Stimulated activated CD4-positive, alpha-beta T cell treated with anti-CD3 and anti-CD28 coated beads, Interleukin-15, amount 100 ng/mL, for 24 hours (primary cell): Measurements from ENCODE around the gene TAS2R46.
"Not testable (repeated sequence)": the region's sequence is repeated elsewhere in the genome, so short reads cannot be mapped to it uniquely, and the experiment has no call there.

Source experiments
- DNase-seq: peaks from one replicate; pipeline ENCODE4 v3.0.0-alpha.2; 2020

TAS2R46 gene

DNA sequence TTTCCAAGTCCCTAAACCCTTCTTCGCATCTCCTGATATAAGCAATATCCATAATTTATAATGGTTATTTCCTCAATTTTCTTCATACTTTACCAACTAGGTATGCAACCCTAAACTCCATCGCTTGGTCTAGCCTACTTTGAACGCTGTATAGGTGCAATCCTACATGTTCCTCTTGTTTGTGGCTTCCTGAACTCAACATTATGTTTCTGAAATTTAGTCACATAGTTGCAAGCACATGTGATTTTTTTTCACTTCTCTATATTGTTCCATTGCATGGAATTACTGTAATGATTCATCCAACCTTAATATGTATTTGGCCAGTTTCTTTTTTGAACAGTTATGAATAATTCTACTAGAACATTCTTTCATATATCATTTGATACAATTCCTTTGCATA, 28.1 kb downstream of the TAS2R46 start:
- DNase-seq, result not testable (repeated sequence)

DNA sequence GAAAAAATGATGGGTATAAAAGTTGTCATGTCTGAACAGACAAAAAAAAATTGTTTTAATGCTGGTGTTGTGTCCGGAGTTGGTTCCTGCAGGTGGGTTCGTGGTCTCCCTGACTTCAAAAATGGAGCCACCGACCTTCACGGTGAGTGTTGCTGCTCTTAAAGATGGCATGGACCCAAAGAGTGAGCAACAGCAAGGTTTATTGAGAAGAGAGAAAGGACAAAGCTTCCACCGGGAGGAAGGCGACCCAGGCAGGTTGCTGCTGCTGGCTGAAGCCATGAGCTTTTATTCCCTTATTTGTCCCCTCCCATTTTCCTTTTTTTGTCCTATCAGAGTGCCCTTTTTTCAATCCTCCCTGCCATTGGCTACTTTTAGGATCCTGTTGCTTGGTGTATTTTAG, 30.8 kb downstream of the TAS2R46 start, which contains the start of gene TAS2R31:
Gene TAS2R31, minus strand, starts transcription at position 101 of the 400 bp plus-strand sequence. Its CDS starts 72 bp downstream, at position 29.
- DNase-seq, result no peak

DNA sequence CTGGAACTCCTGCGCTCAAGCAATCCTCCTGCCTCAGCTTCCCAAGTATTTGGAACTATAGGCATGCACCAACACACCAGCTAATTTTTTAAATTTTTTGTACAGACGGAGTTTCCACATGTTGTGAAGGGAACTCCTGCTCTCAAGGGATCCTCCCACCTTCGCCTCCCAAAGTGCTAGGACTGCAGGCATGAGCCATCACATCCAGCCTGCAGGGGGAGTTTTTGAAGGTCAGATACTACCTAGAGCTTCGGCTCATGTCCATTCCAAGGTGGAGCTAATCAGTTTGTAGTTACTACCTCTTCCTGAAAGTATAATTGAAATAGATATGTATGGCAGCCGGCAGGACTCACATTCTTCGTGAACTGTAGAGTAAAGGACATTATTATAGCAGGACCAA, 36.0 kb downstream of the TAS2R46 start:
- DNase-seq, result no peak

DNA sequence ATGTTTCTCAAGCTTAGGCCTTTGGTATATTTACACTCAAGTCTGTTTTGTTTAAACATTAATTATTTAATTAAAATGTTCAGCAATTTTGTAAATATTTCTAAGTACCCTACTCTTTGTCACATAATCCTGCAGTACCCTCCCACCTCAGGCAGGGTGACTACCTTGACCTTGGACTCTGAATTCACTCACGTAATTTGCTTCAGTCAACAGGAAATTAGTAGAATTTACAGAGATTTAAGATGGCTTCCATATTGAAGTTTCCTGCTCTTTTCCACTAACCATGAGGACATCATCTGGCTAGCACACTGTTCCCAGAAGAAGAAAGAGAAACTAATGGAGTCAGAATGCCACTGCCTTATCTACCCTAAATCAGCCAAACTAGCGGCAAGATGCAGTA, 38.7 kb downstream of the TAS2R46 start:
- DNase-seq, result no peak

GRCh38 chr12:11022520-11022919, 39.6 kb downstream of the TAS2R46 start, which contains the start of gene TAS2R19:
TSS of gene TAS2R19 (minus strand) at chr12:11022620. CDS start at chr12:11022571, 49 bp downstream.
- DNase-seq, result no peak

GRCh38 chr12:11016937-11017336, 45.2 kb downstream of the TAS2R46 start:
- DNase-seq, result no peak

GRCh38 chr12:11015775-11016430, 46.2 kb downstream of the TAS2R46 start:
- DNase-seq, result no peak

- no peak for DNase-seq
These were observed 47.9 kb downstream of the TAS2R46 start for GRCh38 chr12:11014234-11014633.
